ENCODE measurements around the gene NXPH1.

The NXPH1 gene

GRCh38 chr7:8629504-8629903 lies 196.1 kb downstream of the NXPH1 start:
- Histone ChIP-seq H3K9ac (ENCODE audit: low read depth, low read length) (no peak overlapping the region), H3K4me3 (ENCODE audit: low read depth, low read length) (no peak overlapping the region), H3K27me3 (ENCODE audit: control insufficient read depth, insufficient read depth, low read length) (no peaks in the 10 kb centered on the region), H3K4me1 (ENCODE audit: control insufficient read depth, insufficient read depth, low read length) (peaks cover 12% of the 10 kb centered on the region), H3K9me3 (ENCODE audit: control insufficient read depth, insufficient read depth, low read length) (no peaks in the 10 kb centered on the region), H3K36me3 (ENCODE audit: control insufficient read depth, insufficient read depth, low read length) (no peaks in the 10 kb centered on the region), H3K27ac (ENCODE audit: low read depth, low read length) (no peak overlapping the region)

GRCh38 chr7:8637322-8637721 lies 203.9 kb downstream of the NXPH1 start:
- Histone ChIP-seq H3K36me3 (ENCODE audit: control insufficient read depth, insufficient read depth, low read length) (no peaks in the 10 kb centered on the region), H3K27ac (ENCODE audit: low read depth, low read length) (no peak overlapping the region), H3K4me3 (ENCODE audit: low read depth, low read length) (no peak overlapping the region), H3K4me1 (ENCODE audit: control insufficient read depth, insufficient read depth, low read length) (peaks cover 24% of the 10 kb centered on the region), H3K9ac (ENCODE audit: low read depth, low read length) (no peak overlapping the region), H3K27me3 (ENCODE audit: control insufficient read depth, insufficient read depth, low read length) (no peaks in the 10 kb centered on the region), H3K9me3 (ENCODE audit: control insufficient read depth, insufficient read depth, low read length) (no peaks in the 10 kb centered on the region)

- Histone ChIP-seq H3K4me1 (ENCODE audit: control insufficient read depth, insufficient read depth, low read length) (peaks cover 25% of the 10 kb centered on the region), H3K36me3 (ENCODE audit: control insufficient read depth, insufficient read depth, low read length) (no peaks in the 10 kb centered on the region), H3K4me3 (ENCODE audit: low read depth, low read length) (no peak overlapping the region), H3K27me3 (ENCODE audit: control insufficient read depth, insufficient read depth, low read length) (no peaks in the 10 kb centered on the region), H3K27ac (ENCODE audit: low read depth, low read length) (no peak overlapping the region), H3K9ac (ENCODE audit: low read depth, low read length) (no peak overlapping the region), H3K9me3 (ENCODE audit: control insufficient read depth, insufficient read depth, low read length) (no peaks in the 10 kb centered on the region)
Observed at GRCh38 chr7:8638076-8638475, 204.7 kb downstream of the NXPH1 start.

- no peaks in the 10 kb centered on the region for H3K9me3 ChIP-seq (ENCODE audit: control insufficient read depth, insufficient read depth, low read length)
- H3K27me3 ChIP-seq (ENCODE audit: control insufficient read depth, insufficient read depth, low read length): no peaks in the 10 kb centered on the region
- H3K4me3 ChIP-seq (ENCODE audit: low read depth, low read length): no peak overlapping the region
- H3K9ac ChIP-seq (ENCODE audit: low read depth, low read length): no peak overlapping the region
- H3K36me3 ChIP-seq (ENCODE audit: control insufficient read depth, insufficient read depth, low read length): no peaks in the 10 kb centered on the region
- H3K4me1 ChIP-seq (ENCODE audit: control insufficient read depth, insufficient read depth, low read length): peaks cover 28% of the 10 kb centered on the region
- H3K27ac ChIP-seq (ENCODE audit: low read depth, low read length): no peak overlapping the region
Observed at GRCh38 chr7:8639668-8640067, 206.3 kb downstream of the NXPH1 start.

GRCh38 chr7:8640671-8641070 lies 207.3 kb downstream of the NXPH1 start:
- no peaks in the 10 kb centered on the region for H3K36me3 ChIP-seq (ENCODE audit: control insufficient read depth, insufficient read depth, low read length)
- H3K27ac ChIP-seq (ENCODE audit: low read depth, low read length): no peak overlapping the region
- H3K4me1 ChIP-seq (ENCODE audit: control insufficient read depth, insufficient read depth, low read length): peaks cover 28% of the 10 kb centered on the region
- no peak overlapping the region for H3K9ac ChIP-seq (ENCODE audit: low read depth, low read length)
- H3K27me3 ChIP-seq (ENCODE audit: control insufficient read depth, insufficient read depth, low read length): no peaks in the 10 kb centered on the region
- H3K9me3 ChIP-seq (ENCODE audit: control insufficient read depth, insufficient read depth, low read length): no peaks in the 10 kb centered on the region
- H3K4me3 ChIP-seq (ENCODE audit: low read depth, low read length): no peak overlapping the region

GRCh38 chr7:8668627-8669500 lies 235.5 kb downstream of the NXPH1 start:
- Histone ChIP-seq H3K9me3 (ENCODE audit: control insufficient read depth, insufficient read depth, low read length) (no peaks in the 10 kb centered on the region), H3K36me3 (ENCODE audit: control insufficient read depth, insufficient read depth, low read length) (no peaks in the 10 kb centered on the region), H3K4me1 (ENCODE audit: control insufficient read depth, insufficient read depth, low read length) (no peaks in the 10 kb centered on the region)

GRCh38 chr7:8669501-8669851 lies 236.1 kb downstream of the NXPH1 start:
- H3K36me3 ChIP-seq (ENCODE audit: control insufficient read depth, insufficient read depth, low read length): no peaks in the 10 kb centered on the region
- H3K27me3 ChIP-seq (ENCODE audit: control insufficient read depth, insufficient read depth, low read length): no peaks in the 10 kb centered on the region
- H3K9ac ChIP-seq (ENCODE audit: low read depth, low read length): no peak overlapping the region
- H3K4me1 ChIP-seq (ENCODE audit: control insufficient read depth, insufficient read depth, low read length): no peaks in the 10 kb centered on the region
- H3K4me3 ChIP-seq (ENCODE audit: low read depth, low read length): no peak overlapping the region
- H3K27ac ChIP-seq (ENCODE audit: low read depth, low read length): no peak overlapping the region
- no peaks in the 10 kb centered on the region for H3K9me3 ChIP-seq (ENCODE audit: control insufficient read depth, insufficient read depth, low read length)

More at GRCh38 chr7:8668627-8669500, 235.5 kb downstream of the NXPH1 start:
- no peaks in the 10 kb centered on the region for H3K27me3 ChIP-seq (ENCODE audit: control insufficient read depth, insufficient read depth, low read length)
- no peak overlapping the region for H3K27ac ChIP-seq (ENCODE audit: low read depth, low read length)
- no peak overlapping the region for H3K4me3 ChIP-seq (ENCODE audit: low read depth, low read length)
- no peak overlapping the region for H3K9ac ChIP-seq (ENCODE audit: low read depth, low read length)

- Histone ChIP-seq H3K27me3 (ENCODE audit: control insufficient read depth, insufficient read depth, low read length) (no peaks in the 10 kb centered on the region), H3K4me3 (ENCODE audit: low read depth, low read length) (no peak overlapping the region), H3K9ac (ENCODE audit: low read depth, low read length) (no peak overlapping the region), H3K4me1 (ENCODE audit: control insufficient read depth, insufficient read depth, low read length) (no peaks in the 10 kb centered on the region), H3K27ac (ENCODE audit: low read depth, low read length) (no peak overlapping the region), H3K36me3 (ENCODE audit: control insufficient read depth, insufficient read depth, low read length) (no peaks in the 10 kb centered on the region), H3K9me3 (ENCODE audit: control insufficient read depth, insufficient read depth, low read length) (no peaks in the 10 kb centered on the region)
Observed at GRCh38 chr7:8684426-8684825, 251.0 kb downstream of the NXPH1 start.

- H3K27me3 ChIP-seq (ENCODE audit: control insufficient read depth, insufficient read depth, low read length): no peaks in the 10 kb centered on the region
- no peak overlapping the region for H3K4me3 ChIP-seq (ENCODE audit: low read depth, low read length)
- no peaks in the 10 kb centered on the region for H3K9me3 ChIP-seq (ENCODE audit: control insufficient read depth, insufficient read depth, low read length)
- peaks cover 5% of the 10 kb centered on the region; the same call in 1 of the 2 replicates for H3K4me1 ChIP-seq (ENCODE audit: control insufficient read depth, insufficient read depth, low read length)
- no peak overlapping the region for H3K9ac ChIP-seq (ENCODE audit: low read depth, low read length)
- no peaks in the 10 kb centered on the region for H3K36me3 ChIP-seq (ENCODE audit: control insufficient read depth, insufficient read depth, low read length)
- no peak overlapping the region for H3K27ac ChIP-seq (ENCODE audit: low read depth, low read length)
Observed at GRCh38 chr7:8699875-8700624, 266.6 kb downstream of the NXPH1 start.

- H3K4me1 ChIP-seq (ENCODE audit: control insufficient read depth, insufficient read depth, low read length): peaks cover 5% of the 10 kb centered on the region; the same call in 1 of the 2 replicates
- H3K27ac ChIP-seq (ENCODE audit: low read depth, low read length): no peak overlapping the region
- no peaks in the 10 kb centered on the region for H3K9me3 ChIP-seq (ENCODE audit: control insufficient read depth, insufficient read depth, low read length)
- no peaks in the 10 kb centered on the region for H3K27me3 ChIP-seq (ENCODE audit: control insufficient read depth, insufficient read depth, low read length)
- H3K9ac ChIP-seq (ENCODE audit: low read depth, low read length): no peak overlapping the region
- H3K36me3 ChIP-seq (ENCODE audit: control insufficient read depth, insufficient read depth, low read length): no peaks in the 10 kb centered on the region
- no peak overlapping the region for H3K4me3 ChIP-seq (ENCODE audit: low read depth, low read length)
Observed at GRCh38 chr7:8702807-8703206, 269.4 kb downstream of the NXPH1 start.

- Histone ChIP-seq H3K27ac (ENCODE audit: low read depth, low read length) (no peak overlapping the region), H3K4me1 (ENCODE audit: control insufficient read depth, insufficient read depth, low read length) (no peaks in the 10 kb centered on the region), H3K9ac (ENCODE audit: low read depth, low read length) (no peak overlapping the region), H3K4me3 (ENCODE audit: low read depth, low read length) (no peak overlapping the region), H3K9me3 (ENCODE audit: control insufficient read depth, insufficient read depth, low read length) (no peaks in the 10 kb centered on the region), H3K36me3 (ENCODE audit: control insufficient read depth, insufficient read depth, low read length) (no peaks in the 10 kb centered on the region), H3K27me3 (ENCODE audit: control insufficient read depth, insufficient read depth, low read length) (no peaks in the 10 kb centered on the region)
Observed at GRCh38 chr7:8710124-8710523, 276.7 kb downstream of the NXPH1 start.
